Measurements from ENCODE around the gene EEFSEC. TPM values are rescaled to one million over a fixed set of nuclear protein-coding genes. Genes with fewer than 3 reads are reported as not detected.
"Not testable (repeated sequence)": the region's sequence is repeated elsewhere in the genome, so short reads cannot be mapped to it uniquely, and the experiment has no call there.

The EEFSEC gene
- total RNA-seq, 1 donor from 2014 or later: 18.7 TPM

- Mint-ChIP-seq H3K9me3 (no peaks in the 10 kb centered on the region), H3K4me3 (no peak overlapping the region), H3K27me3 (ENCODE audit: insufficient read depth) (peaks cover 20% of the 10 kb centered on the region), H3K4me1 (ENCODE audit: low read depth) (no peaks in the 10 kb centered on the region), H3K27ac (no peak overlapping the region), H3K36me3 (ENCODE audit: low read depth) (no peaks in the 10 kb centered on the region)
- intact Hi-C loops (cut with micrococcal nuclease): loop anchor here (2.0 to 10.0 kb wide), 2 partner anchors 55 to 477 kb away; no protein-coding TSS in a partner anchor
- DNase-seq (ENCODE audit: low spot score): no peak
Measured at GRCh38 chr3:128131897-128132646, 21.2 kb upstream of the EEFSEC start.

GRCh38 chr3:128133273-128133883 is 19.9 kb upstream of the EEFSEC start:
- intact Hi-C loops (cut with micrococcal nuclease): loop anchor here (1.0 to 10.0 kb wide), 3 partner anchors 38 to 479 kb away; no protein-coding TSS in a partner anchor
- Mint-ChIP-seq H3K36me3 (ENCODE audit: low read depth) (no peaks in the 10 kb centered on the region), H3K9me3 (no peaks in the 10 kb centered on the region), H3K27me3 (ENCODE audit: insufficient read depth) (peaks cover 31% of the 10 kb centered on the region), H3K4me3 (no peak overlapping the region), H3K4me1 (ENCODE audit: low read depth) (no peaks in the 10 kb centered on the region), H3K27ac (no peak overlapping the region)
- peak; percentile 28 for DNase-seq (ENCODE audit: low spot score)

- intact Hi-C loops (cut with micrococcal nuclease): no loop called here
- no peak overlapping the region for H3K4me3 Mint-ChIP-seq
- no peaks in the 10 kb centered on the region for H3K4me1 Mint-ChIP-seq (ENCODE audit: low read depth)
- H3K9me3 Mint-ChIP-seq: no peaks in the 10 kb centered on the region
- no peak for DNase-seq (ENCODE audit: low spot score)
- H3K27me3 Mint-ChIP-seq (ENCODE audit: insufficient read depth): peaks cover 10% of the 10 kb centered on the region
- no peaks in the 10 kb centered on the region for H3K36me3 Mint-ChIP-seq (ENCODE audit: low read depth)
- H3K27ac Mint-ChIP-seq: no peak overlapping the region
Measured at GRCh38 chr3:128143496-128143895, 9.8 kb upstream of the EEFSEC start.

GRCh38 chr3:128144512-128145187 is 8.6 kb upstream of the EEFSEC start:
- H3K27ac Mint-ChIP-seq: no peak overlapping the region
- peaks cover 3% of the 10 kb centered on the region for H3K27me3 Mint-ChIP-seq (ENCODE audit: insufficient read depth)
- H3K9me3 Mint-ChIP-seq: no peaks in the 10 kb centered on the region
- H3K36me3 Mint-ChIP-seq (ENCODE audit: low read depth): no peaks in the 10 kb centered on the region
- H3K4me3 Mint-ChIP-seq: no peak overlapping the region
- intact Hi-C loops (cut with micrococcal nuclease): no loop called here
- H3K4me1 Mint-ChIP-seq (ENCODE audit: low read depth): no peaks in the 10 kb centered on the region
- no peak for DNase-seq (ENCODE audit: low spot score)

- intact Hi-C loops (cut with micrococcal nuclease): no loop called here
- no peaks in the 10 kb centered on the region for H3K9me3 Mint-ChIP-seq
Measured at GRCh38 chr3:128145279-128145678, 8.0 kb upstream of the EEFSEC start.

GRCh38 chr3:128146201-128146600 is 7.1 kb upstream of the EEFSEC start:
- intact Hi-C loops (cut with micrococcal nuclease): no loop called here
- Mint-ChIP-seq H3K4me3 (no peak overlapping the region), H3K27me3 (ENCODE audit: insufficient read depth) (peaks cover 3% of the 10 kb centered on the region), H3K4me1 (ENCODE audit: low read depth) (no peaks in the 10 kb centered on the region), H3K27ac (no peak overlapping the region), H3K36me3 (ENCODE audit: low read depth) (no peaks in the 10 kb centered on the region), H3K9me3 (no peaks in the 10 kb centered on the region)
- DNase-seq (ENCODE audit: low spot score): no peak

More at GRCh38 chr3:128145279-128145678, 8.0 kb upstream of the EEFSEC start:
- DNase-seq (ENCODE audit: low spot score): no peak
- peaks cover 3% of the 10 kb centered on the region for H3K27me3 Mint-ChIP-seq (ENCODE audit: insufficient read depth)
- H3K27ac Mint-ChIP-seq: no peak overlapping the region
- H3K4me1 Mint-ChIP-seq (ENCODE audit: low read depth): no peaks in the 10 kb centered on the region
- no peaks in the 10 kb centered on the region for H3K36me3 Mint-ChIP-seq (ENCODE audit: low read depth)
- H3K4me3 Mint-ChIP-seq: no peak overlapping the region

- H3K27me3 Mint-ChIP-seq (ENCODE audit: insufficient read depth): peaks cover 3% of the 10 kb centered on the region
- DNase-seq (ENCODE audit: low spot score): no peak
- no peak overlapping the region for H3K27ac Mint-ChIP-seq
- peaks cover 21% of the 10 kb centered on the region for H3K4me1 Mint-ChIP-seq (ENCODE audit: low read depth)
- intact Hi-C loops (cut with micrococcal nuclease): loop anchor here (5.0 kb wide), 3 partner anchors 503 to 653 kb away; partner anchors contain the start of genes RAB7A and RPN1
- H3K4me3 Mint-ChIP-seq: no peak overlapping the region
- H3K36me3 Mint-ChIP-seq (ENCODE audit: low read depth): no peaks in the 10 kb centered on the region
- peaks cover 5% of the 10 kb centered on the region for H3K9me3 Mint-ChIP-seq
Measured at GRCh38 chr3:128149650-128150049, 3.6 kb upstream of the EEFSEC start.

- H3K27me3 Mint-ChIP-seq (ENCODE audit: insufficient read depth): peaks cover 3% of the 10 kb centered on the region
- H3K9me3 Mint-ChIP-seq: peaks cover 5% of the 10 kb centered on the region
- H3K4me1 Mint-ChIP-seq (ENCODE audit: low read depth): peaks cover 31% of the 10 kb centered on the region
- H3K36me3 Mint-ChIP-seq (ENCODE audit: low read depth): no peaks in the 10 kb centered on the region
- no peak overlapping the region for H3K4me3 Mint-ChIP-seq
- H3K27ac Mint-ChIP-seq: no peak overlapping the region
- intact Hi-C loops (cut with micrococcal nuclease): loop anchor here (2.0 to 5.0 kb wide), 6 partner anchors 345 to 1675 kb away; partner anchors contain the start of genes ABTB1, RAB7A and RPN1
- no peak for DNase-seq (ENCODE audit: low spot score)
Measured at GRCh38 chr3:128151758-128152274, 1.5 kb upstream of the EEFSEC start.

- no peak for DNase-seq (ENCODE audit: low spot score)
- intact Hi-C loops (cut with micrococcal nuclease): loop anchor here (1.0 to 5.0 kb wide), 9 partner anchors 29 to 1676 kb away; partner anchors contain the start of genes ABTB1, RAB7A, RPN1 and RUVBL1
- peaks cover 3% of the 10 kb centered on the region for H3K27me3 Mint-ChIP-seq (ENCODE audit: insufficient read depth)
- peaks cover 5% of the 10 kb centered on the region for H3K9me3 Mint-ChIP-seq
- H3K4me1 Mint-ChIP-seq (ENCODE audit: low read depth): peaks cover 31% of the 10 kb centered on the region
- peak overlapping the region; percentile 94 for H3K4me3 Mint-ChIP-seq
- no peaks in the 10 kb centered on the region for H3K36me3 Mint-ChIP-seq (ENCODE audit: low read depth)
- peak overlapping the region; percentile 98 for H3K27ac Mint-ChIP-seq
Measured at GRCh38 chr3:128152419-128153155, 694 bp upstream of the EEFSEC start.

GRCh38 chr3:128154354-128154753 is 1.1 kb downstream of the EEFSEC start:
- H3K9me3 Mint-ChIP-seq; H3K27me3 Mint-ChIP-seq (ENCODE audit: insufficient read depth); H3K36me3 Mint-ChIP-seq (ENCODE audit: low read depth); DNase-seq (ENCODE audit: low spot score): not testable (repeated sequence)
- Mint-ChIP-seq H3K27ac (peak overlapping the region; percentile 98), H3K4me3 (peak overlapping the region; percentile 94), H3K4me1 (ENCODE audit: low read depth) (peaks cover 31% of the 10 kb centered on the region)
- intact Hi-C loops (cut with micrococcal nuclease): loop anchor here (5.0 kb wide), 3 partner anchors 498 to 648 kb away; partner anchors contain the start of genes RAB7A and RPN1

- no peak for DNase-seq (ENCODE audit: low spot score)
- H3K36me3 Mint-ChIP-seq (ENCODE audit: low read depth): peaks cover 6% of the 10 kb centered on the region
- no peak overlapping the region for H3K27ac Mint-ChIP-seq
- H3K9me3 Mint-ChIP-seq: peaks cover 5% of the 10 kb centered on the region
- H3K27me3 Mint-ChIP-seq (ENCODE audit: insufficient read depth): peaks cover 3% of the 10 kb centered on the region
- intact Hi-C loops (cut with micrococcal nuclease): no loop called here
- H3K4me1 Mint-ChIP-seq (ENCODE audit: low read depth): peaks cover 31% of the 10 kb centered on the region
- no peak overlapping the region for H3K4me3 Mint-ChIP-seq
Measured at GRCh38 chr3:128155616-128156360, 2.5 kb downstream of the EEFSEC start.

All from activated T-helper 1 cell treated with anti-CD3 and anti-CD28 coated beads, Interleukin-12 subunit alpha, Interleukin-12 subunit beta, Interleukin-2, Interleukin-4 antibody, amounts not matched to agents 30 ng/mL and 10 ng/mL and 1 ng/mL, durations not matched to agents 14 hours and 24 hours and 36 hours (primary cell).